GM19035 (cell line): ENCODE measurements around the gene SLC37A4.
"Not testable (repeated sequence)": the region's sequence is repeated elsewhere in the genome, so short reads cannot be mapped to it uniquely, and the experiment has no call there.

Experiments used
- ATAC-seq: cut with Tn5 transposase; IDR thresholded peaks from one replicate; pipeline ENCODE4 v1.9.1; 2021; ENCODE audit not compliant: unreplicated experiment

The SLC37A4 gene

GRCh38 chr11:119042927-119043326, 12.2 kb upstream of the SLC37A4 start:
- no peak for ATAC-seq

GRCh38 chr11:119041821-119042514, 11.3 kb upstream of the SLC37A4 start:
- no peak for ATAC-seq

- ATAC-seq, result not testable (repeated sequence)
Measured at GRCh38 chr11:119039471-119039870, 8.8 kb upstream of the SLC37A4 start.

GRCh38 chr11:119038884-119039283, 8.2 kb upstream of the SLC37A4 start:
- no peak for ATAC-seq

- ATAC-seq, result no peak
Measured at GRCh38 chr11:119034813-119035212, 4.1 kb upstream of the SLC37A4 start.

GRCh38 chr11:119033421-119033820, 2.7 kb upstream of the SLC37A4 start:
- not testable (repeated sequence) for ATAC-seq

- no peak for ATAC-seq
Measured at GRCh38 chr11:119031912-119032280, 1.2 kb upstream of the SLC37A4 start.

GRCh38 chr11:119030029-119030328, 698 bp downstream of the SLC37A4 start:
- peak; percentile 18 for ATAC-seq

- peak; percentile 5 for ATAC-seq
Measured at GRCh38 chr11:119029340-119030028, 1.2 kb downstream of the SLC37A4 start.

GRCh38 chr11:119029069-119029339, 1.7 kb downstream of the SLC37A4 start:
- no peak for ATAC-seq

- no peak for ATAC-seq
Measured at GRCh38 chr11:119028346-119029068, 2.2 kb downstream of the SLC37A4 start.

GRCh38 chr11:119027561-119028345, 2.9 kb downstream of the SLC37A4 start:
- ATAC-seq, result no peak

GRCh38 chr11:119026970-119027369, 3.7 kb downstream of the SLC37A4 start:
- no peak for ATAC-seq

- no peak for ATAC-seq
Measured at GRCh38 chr11:119025978-119026766, 4.5 kb downstream of the SLC37A4 start.

GRCh38 chr11:119025541-119025940, 5.1 kb downstream of the SLC37A4 start:
- no peak for ATAC-seq

- ATAC-seq, result no peak
Measured at GRCh38 chr11:119025099-119025473, 5.6 kb downstream of the SLC37A4 start.

GRCh38 chr11:119024430-119025098, 6.1 kb downstream of the SLC37A4 start:
- ATAC-seq, result no peak

- no peak for ATAC-seq
Measured at GRCh38 chr11:119023741-119024140, 6.9 kb downstream of the SLC37A4 start.

GRCh38 chr11:119021631-119022030, 9.0 kb downstream of the SLC37A4 start:
- no peak for ATAC-seq

- no peak for ATAC-seq
Measured at GRCh38 chr11:119019996-119020395, 10.7 kb downstream of the SLC37A4 start.
